Central memory CD8-positive, alpha-beta T cell (primary cell): Measurements from ENCODE around the gene RYK.

Experiments used
- ATAC-seq: fragments of 150-1000 bp; cut with Tn5 transposase; replicated peaks from 2 replicates; pipeline ENCODE4 v1.10.0; 2022; ENCODE audit warnings: mild to moderate bottlenecking, moderate FRiP score, moderate number of reproducible peaks; ENCODE audit not compliant: poor library complexity, severe bottlenecking; ENCODE audit errors: extremely low read depth
- DNase-seq, 2 donors: peaks; one replicate each; pipeline ENCODE4 v3.0.0; 2021; ENCODE audit warnings: low spot score in 2 of 2
- H3K27ac Mint-ChIP-seq: one replicate; pipeline ENCODE4 v1.8.0; 2022; ENCODE audit warnings: low read depth, mild to moderate bottlenecking, moderate library complexity, mixed read lengths
- H3K27me3 Mint-ChIP-seq: one replicate; pipeline ENCODE4 v1.8.0; 2022; ENCODE audit warnings: mixed read lengths
- H3K36me3 Mint-ChIP-seq: one replicate; pipeline ENCODE4 v1.8.0; 2022; ENCODE audit warnings: mild to moderate bottlenecking, moderate library complexity, mixed read lengths; ENCODE audit not compliant: insufficient read depth
- H3K4me1 Mint-ChIP-seq: one replicate; pipeline ENCODE4 v1.8.0; 2022; ENCODE audit warnings: mixed read lengths
- H3K4me3 Mint-ChIP-seq: one replicate; pipeline ENCODE4 v1.8.0; 2022; ENCODE audit warnings: mild to moderate bottlenecking, moderate library complexity, mixed read lengths
- H3K9me3 Mint-ChIP-seq: one replicate; pipeline ENCODE4 v1.8.0; 2022; ENCODE audit warnings: mixed read lengths

Gene RYK

GRCh38 chr3:134199240-134199639 is 51.4 kb downstream of the RYK start:
- no peak for ATAC-seq
- no peaks in the 10 kb centered on the region for H3K9me3 Mint-ChIP-seq
- H3K36me3 Mint-ChIP-seq, result peaks cover 31% of the 10 kb centered on the region

GRCh38 chr3:134198414-134198813 is 52.2 kb downstream of the RYK start:
- Mint-ChIP-seq H3K9me3 (no peaks in the 10 kb centered on the region), H3K36me3 (peaks cover 33% of the 10 kb centered on the region), H3K4me1 (no peaks in the 10 kb centered on the region), H3K27me3 (no peaks in the 10 kb centered on the region), H3K4me3 (no peak overlapping the region), H3K27ac (no peak overlapping the region)
- no peak for DNase-seq
- ATAC-seq, result no peak

More at GRCh38 chr3:134199240-134199639, 51.4 kb downstream of the RYK start:
- H3K27ac Mint-ChIP-seq, result no peak overlapping the region
- no peak for DNase-seq
- no peaks in the 10 kb centered on the region for H3K4me1 Mint-ChIP-seq
- H3K27me3 Mint-ChIP-seq, result no peaks in the 10 kb centered on the region
- H3K4me3 Mint-ChIP-seq, result no peak overlapping the region

- Mint-ChIP-seq H3K4me1 (no peaks in the 10 kb centered on the region), H3K9me3 (no peaks in the 10 kb centered on the region), H3K4me3 (no peak overlapping the region), H3K36me3 (peaks cover 31% of the 10 kb centered on the region), H3K27ac (no peak overlapping the region), H3K27me3 (no peaks in the 10 kb centered on the region)
- ATAC-seq, result peak; percentile 58
- no peak for DNase-seq
Observed at GRCh38 chr3:134197681-134198261, 52.9 kb downstream of the RYK start.

DNA sequence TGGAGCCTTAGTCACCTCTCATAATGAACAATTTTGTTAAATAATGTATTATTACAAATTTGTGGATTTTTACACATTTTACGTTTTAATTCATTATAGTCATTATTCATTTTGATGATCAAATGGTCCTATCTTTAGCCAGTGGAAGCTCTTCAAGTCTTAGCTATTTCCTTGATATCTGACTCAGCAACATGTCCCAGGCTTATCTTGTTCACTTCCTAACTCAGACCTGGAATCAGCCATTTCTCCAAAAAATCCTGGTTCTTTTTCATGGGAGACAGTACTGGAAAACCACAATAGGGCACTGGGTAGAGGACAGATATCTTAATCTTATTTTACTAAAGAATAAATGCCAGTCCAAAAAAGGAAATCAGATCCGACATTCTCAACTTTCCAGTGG is 56.4 kb downstream of the RYK start:
- no peak for ATAC-seq
- H3K9me3 Mint-ChIP-seq, result no peaks in the 10 kb centered on the region
- H3K27ac Mint-ChIP-seq, result no peak overlapping the region
- no peak for DNase-seq
- no peak overlapping the region for H3K4me3 Mint-ChIP-seq
- H3K4me1 Mint-ChIP-seq, result no peaks in the 10 kb centered on the region
- peaks cover 36% of the 10 kb centered on the region for H3K36me3 Mint-ChIP-seq
- H3K27me3 Mint-ChIP-seq, result no peaks in the 10 kb centered on the region

DNA sequence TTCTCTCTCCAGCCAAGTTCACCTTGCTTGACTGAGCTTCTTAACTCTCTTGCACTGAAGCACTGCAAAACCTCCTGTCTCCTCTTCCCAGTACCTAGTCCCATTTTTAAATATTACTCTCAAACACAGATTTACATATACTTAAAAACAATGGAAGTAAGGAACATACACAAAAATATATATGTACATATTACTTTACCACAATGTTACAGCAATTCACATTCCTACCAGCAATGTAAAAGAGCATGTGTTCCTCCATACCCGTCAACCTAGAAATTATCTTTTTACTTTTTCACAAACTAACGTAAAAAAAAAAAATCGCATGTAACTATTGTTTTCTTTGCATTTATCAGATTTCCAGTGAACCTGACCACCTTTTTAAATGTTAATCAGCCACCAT is 60.4 kb downstream of the RYK start:
- no peaks in the 10 kb centered on the region for H3K4me1 Mint-ChIP-seq
- no peaks in the 10 kb centered on the region for H3K9me3 Mint-ChIP-seq
- no peak for DNase-seq
- H3K27ac Mint-ChIP-seq, result no peak overlapping the region
- H3K27me3 Mint-ChIP-seq, result no peaks in the 10 kb centered on the region
- H3K36me3 Mint-ChIP-seq, result peaks cover 40% of the 10 kb centered on the region
- ATAC-seq, result no peak
- H3K4me3 Mint-ChIP-seq, result no peak overlapping the region

DNA sequence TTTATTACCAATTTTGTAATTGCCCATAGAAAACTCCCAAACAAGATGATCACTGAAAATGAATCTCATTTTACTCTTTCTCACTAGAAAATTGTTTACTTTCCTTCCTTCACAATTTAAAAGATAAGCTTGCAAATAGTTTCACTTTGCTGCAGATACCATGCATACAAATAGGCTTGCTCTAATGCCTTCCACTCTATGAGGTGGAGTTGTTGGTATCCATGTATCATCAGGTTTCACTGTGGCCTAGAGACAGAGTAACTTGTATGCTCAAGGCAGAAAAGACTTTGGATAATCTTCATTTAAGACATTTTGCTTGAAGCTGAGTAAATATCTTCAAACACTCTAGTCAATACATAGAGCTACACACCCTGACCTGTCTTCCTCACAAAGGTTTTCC is 60.8 kb downstream of the RYK start:
- Mint-ChIP-seq H3K27me3 (no peaks in the 10 kb centered on the region), H3K4me3 (no peak overlapping the region), H3K4me1 (no peaks in the 10 kb centered on the region), H3K36me3 (peaks cover 39% of the 10 kb centered on the region), H3K9me3 (no peaks in the 10 kb centered on the region), H3K27ac (no peak overlapping the region)
- ATAC-seq, result no peak
- DNase-seq, result no peak

- no peaks in the 10 kb centered on the region for H3K4me1 Mint-ChIP-seq
Observed at GRCh38 chr3:134186391-134186790, 64.3 kb downstream of the RYK start.

GRCh38 chr3:134180761-134181160 is 69.9 kb downstream of the RYK start:
- H3K27ac Mint-ChIP-seq, result no peak overlapping the region
- H3K36me3 Mint-ChIP-seq, result peaks cover 16% of the 10 kb centered on the region
- H3K27me3 Mint-ChIP-seq, result no peaks in the 10 kb centered on the region
- no peaks in the 10 kb centered on the region for H3K4me1 Mint-ChIP-seq
- ATAC-seq, result no peak
- no peak for DNase-seq
- no peaks in the 10 kb centered on the region for H3K9me3 Mint-ChIP-seq
- no peak overlapping the region for H3K4me3 Mint-ChIP-seq

More at GRCh38 chr3:134186391-134186790, 64.3 kb downstream of the RYK start:
- ATAC-seq, result no peak
- no peaks in the 10 kb centered on the region for H3K27me3 Mint-ChIP-seq
- H3K36me3 Mint-ChIP-seq, result peaks cover 35% of the 10 kb centered on the region
- H3K9me3 Mint-ChIP-seq, result no peaks in the 10 kb centered on the region
- DNase-seq, result no peak
- H3K27ac Mint-ChIP-seq, result no peak overlapping the region
- H3K4me3 Mint-ChIP-seq, result no peak overlapping the region

- ATAC-seq (no peak), DNase-seq (no peak)
- Mint-ChIP-seq H3K27ac (no peak overlapping the region), H3K27me3 (no peaks in the 10 kb centered on the region), H3K36me3 (peaks cover 21% of the 10 kb centered on the region), H3K4me1 (no peaks in the 10 kb centered on the region), H3K4me3 (no peak overlapping the region), H3K9me3 (no peaks in the 10 kb centered on the region)
Observed at GRCh38 chr3:134179508-134179907, 71.2 kb downstream of the RYK start.

DNA sequence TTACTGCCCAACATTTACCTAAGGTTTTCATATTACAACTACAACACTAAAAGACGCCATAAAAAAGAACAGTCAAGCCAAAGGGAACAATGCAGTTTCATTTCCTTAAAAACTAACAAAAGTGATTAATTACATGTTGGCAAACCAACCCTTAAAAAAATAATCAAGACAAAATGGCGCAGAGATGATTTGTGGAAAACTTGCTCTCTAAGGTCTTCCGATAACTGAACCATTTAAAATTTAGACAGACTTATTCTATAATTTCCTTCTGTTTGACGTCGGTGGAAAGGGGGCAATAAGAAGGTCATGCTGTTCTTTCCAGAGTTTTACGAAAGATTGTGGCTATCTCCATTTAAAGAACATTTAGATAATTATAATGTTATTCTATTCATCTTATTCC is 87.6 kb downstream of the RYK start:
- Mint-ChIP-seq H3K9me3 (no peaks in the 10 kb centered on the region), H3K27me3 (no peaks in the 10 kb centered on the region), H3K36me3 (peaks cover 25% of the 10 kb centered on the region), H3K4me3 (no peak overlapping the region), H3K4me1 (no peaks in the 10 kb centered on the region), H3K27ac (no peak overlapping the region)
- no peak for DNase-seq
- ATAC-seq, result no peak

- DNase-seq (no peak), ATAC-seq (no peak)
- Mint-ChIP-seq H3K9me3 (no peaks in the 10 kb centered on the region), H3K27me3 (no peaks in the 10 kb centered on the region), H3K4me1 (no peaks in the 10 kb centered on the region), H3K4me3 (no peak overlapping the region), H3K27ac (no peak overlapping the region), H3K36me3 (peaks cover 34% of the 10 kb centered on the region)
Observed at GRCh38 chr3:134161898-134162615, 88.6 kb downstream of the RYK start.

GRCh38 chr3:134155446-134155845 is 95.2 kb downstream of the RYK start:
- ATAC-seq, result no peak
- no peaks in the 10 kb centered on the region for H3K27me3 Mint-ChIP-seq
- no peak overlapping the region for H3K27ac Mint-ChIP-seq
- H3K4me1 Mint-ChIP-seq, result no peaks in the 10 kb centered on the region
- H3K4me3 Mint-ChIP-seq, result no peak overlapping the region
- no peaks in the 10 kb centered on the region for H3K9me3 Mint-ChIP-seq
- DNase-seq, result no peak
- peaks cover 38% of the 10 kb centered on the region for H3K36me3 Mint-ChIP-seq

GRCh38 chr3:134153761-134154160 is 96.9 kb downstream of the RYK start:
- Mint-ChIP-seq H3K27me3 (no peaks in the 10 kb centered on the region), H3K4me3 (no peak overlapping the region), H3K27ac (peak overlapping the region; percentile 54), H3K9me3 (no peaks in the 10 kb centered on the region), H3K36me3 (peaks cover 34% of the 10 kb centered on the region), H3K4me1 (no peaks in the 10 kb centered on the region)
- ATAC-seq, result no peak
- no peak for DNase-seq
